Cardiac muscle cell (in vitro differentiated cells and primary cell): ENCODE results near the gene KAZN. TPM values are rescaled to one million over a fixed set of nuclear protein-coding genes. Genes with fewer than 3 reads are reported as not detected.

Experiments
- DNase-seq, 2 donors: peaks; one replicate each; pipeline versions ENCODE4 v3.0.0 to v3.0.0-alpha.2; 2010 to 2017; ENCODE audit warnings: low read depth in 1 of 2, low spot score in 1 of 2
- H3K27ac ChIP-seq: fragments of 200-600 bp; sonication (generic); 2 replicates; pipeline ENCODE4 v1.5.1; 2016
- H3K27me3 ChIP-seq: fragments of 200-600 bp; sonication (generic); 2 replicates; pipeline ENCODE4 v1.6.0; 2016; ENCODE audit warnings: control low read depth
- H3K36me3 ChIP-seq: fragments of 200-600 bp; sonication (generic); 2 replicates; pipeline ENCODE4 v1.5.1; 2016; ENCODE audit warnings: control low read depth
- H3K4me1 ChIP-seq: fragments of 200-600 bp; sonication (generic); 2 replicates; pipeline ENCODE4 v1.8.1; 2017; ENCODE audit warnings: low read depth, mild to moderate bottlenecking, mixed run types
- H3K4me3 ChIP-seq: fragments of 200-600 bp; sonication (generic); 2 replicates; pipeline ENCODE4 v1.5.1; 2016; ENCODE audit warnings: mild to moderate bottlenecking
- H3K9me3 ChIP-seq: fragments of 200-600 bp; sonication (generic); 2 replicates; pipeline ENCODE4 v1.5.1; 2017; ENCODE audit warnings: low read depth, mild to moderate bottlenecking, control low read depth
- polyA plus RNA-seq: library from polyadenylated mRNA; unstranded; fragments of >200 nt; fragmentation: Nextera tagmentation; extraction: Ambion mirVana; gene quantifications from 2 replicates; pipeline ENCODE4 v1.2.1, GENCODE V29; 2016
- total RNA-seq: library from RNA; depleted of rRNA; stranded (reverse); fragments of >200 nt; gene quantifications from 2 replicates; pipeline ENCODE4 v1.2.3, GENCODE V29; 2016
- TF ChIP-seq, protein P1 (sequence below): IDR thresholded peaks from 2 replicates; pipeline ENCODE4 v1.5.1; 2012; ENCODE audit warnings: low read depth, mild to moderate bottlenecking, low read length

KAZN gene
- total and polyA plus RNA-seq, 2 experiments from 2014 or later, result 17.5 to 26.9 TPM

DNA sequence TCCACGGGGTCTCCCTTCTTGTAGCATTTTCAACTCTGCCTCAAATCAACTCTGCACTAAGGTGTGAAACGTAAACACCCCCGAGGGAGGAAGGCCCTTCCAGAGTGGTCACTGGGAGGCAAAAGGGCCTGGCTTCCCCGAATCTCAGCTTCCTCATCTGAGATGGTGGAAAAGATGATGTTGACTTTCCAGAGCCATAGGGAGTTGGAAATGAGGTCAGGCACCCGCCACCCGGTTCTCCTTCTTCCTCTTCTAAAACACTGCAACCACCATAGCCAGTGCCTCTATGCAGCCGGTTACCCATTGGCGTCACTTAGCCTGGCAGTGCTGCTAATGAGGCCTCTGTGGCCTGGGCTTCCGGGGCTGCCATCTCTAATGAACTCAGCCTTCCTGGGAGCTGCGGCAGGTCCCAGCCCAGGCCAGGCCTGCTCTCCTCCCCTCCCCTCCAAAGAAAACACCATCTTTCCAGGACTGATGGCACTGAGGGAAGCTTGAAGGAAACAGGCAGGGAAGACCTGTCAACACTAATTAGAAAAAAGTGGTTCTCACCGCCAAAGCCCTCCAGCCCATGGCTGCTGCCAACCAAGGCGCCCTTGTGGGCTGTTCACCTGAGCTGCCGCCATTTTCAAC, 175.0 kb downstream of the KAZN start:
- no peaks in the 10 kb centered on the region for H3K36me3 ChIP-seq
- H3K9me3 ChIP-seq, result no peaks in the 10 kb centered on the region
- TF ChIP-seq, protein P1, sequence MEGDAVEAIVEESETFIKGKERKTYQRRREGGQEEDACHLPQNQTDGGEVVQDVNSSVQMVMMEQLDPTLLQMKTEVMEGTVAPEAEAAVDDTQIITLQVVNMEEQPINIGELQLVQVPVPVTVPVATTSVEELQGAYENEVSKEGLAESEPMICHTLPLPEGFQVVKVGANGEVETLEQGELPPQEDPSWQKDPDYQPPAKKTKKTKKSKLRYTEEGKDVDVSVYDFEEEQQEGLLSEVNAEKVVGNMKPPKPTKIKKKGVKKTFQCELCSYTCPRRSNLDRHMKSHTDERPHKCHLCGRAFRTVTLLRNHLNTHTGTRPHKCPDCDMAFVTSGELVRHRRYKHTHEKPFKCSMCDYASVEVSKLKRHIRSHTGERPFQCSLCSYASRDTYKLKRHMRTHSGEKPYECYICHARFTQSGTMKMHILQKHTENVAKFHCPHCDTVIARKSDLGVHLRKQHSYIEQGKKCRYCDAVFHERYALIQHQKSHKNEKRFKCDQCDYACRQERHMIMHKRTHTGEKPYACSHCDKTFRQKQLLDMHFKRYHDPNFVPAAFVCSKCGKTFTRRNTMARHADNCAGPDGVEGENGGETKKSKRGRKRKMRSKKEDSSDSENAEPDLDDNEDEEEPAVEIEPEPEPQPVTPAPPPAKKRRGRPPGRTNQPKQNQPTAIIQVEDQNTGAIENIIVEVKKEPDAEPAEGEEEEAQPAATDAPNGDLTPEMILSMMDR, result no peak
- H3K27me3 ChIP-seq, result no peaks in the 10 kb centered on the region
- peaks cover 5% of the 10 kb centered on the region for H3K4me1 ChIP-seq
- H3K27ac ChIP-seq, result no peak overlapping the region
- no peak overlapping the region for H3K4me3 ChIP-seq
- no peak for DNase-seq

DNA sequence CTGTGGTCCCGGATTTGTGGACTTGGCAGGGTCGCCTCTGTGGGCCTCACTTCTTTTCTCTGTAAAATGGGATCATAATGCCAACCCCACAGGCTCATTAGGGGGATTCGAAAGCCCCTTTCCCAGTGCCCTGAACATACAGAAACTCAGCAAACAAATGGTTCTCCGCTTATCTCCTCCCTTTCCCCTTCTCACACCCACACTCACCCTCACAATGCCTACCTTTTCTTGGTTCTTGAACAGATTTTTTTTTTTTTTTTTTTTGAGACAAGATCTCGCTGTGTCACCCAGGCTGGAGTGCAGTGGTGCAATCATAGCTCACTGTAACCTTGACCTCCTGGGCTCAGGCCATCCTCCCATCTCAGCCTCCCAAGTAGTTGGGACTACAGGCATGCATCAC, 175.7 kb downstream of the KAZN start:
- H3K4me1 ChIP-seq, result no peaks in the 10 kb centered on the region
- no peak overlapping the region for H3K4me3 ChIP-seq
- no peak overlapping the region for H3K27ac ChIP-seq
- H3K36me3 ChIP-seq, result no peaks in the 10 kb centered on the region
- TF ChIP-seq, protein P1, result no peak
- no peak for DNase-seq
- H3K27me3 ChIP-seq, result no peaks in the 10 kb centered on the region
- H3K9me3 ChIP-seq, result no peaks in the 10 kb centered on the region

DNA sequence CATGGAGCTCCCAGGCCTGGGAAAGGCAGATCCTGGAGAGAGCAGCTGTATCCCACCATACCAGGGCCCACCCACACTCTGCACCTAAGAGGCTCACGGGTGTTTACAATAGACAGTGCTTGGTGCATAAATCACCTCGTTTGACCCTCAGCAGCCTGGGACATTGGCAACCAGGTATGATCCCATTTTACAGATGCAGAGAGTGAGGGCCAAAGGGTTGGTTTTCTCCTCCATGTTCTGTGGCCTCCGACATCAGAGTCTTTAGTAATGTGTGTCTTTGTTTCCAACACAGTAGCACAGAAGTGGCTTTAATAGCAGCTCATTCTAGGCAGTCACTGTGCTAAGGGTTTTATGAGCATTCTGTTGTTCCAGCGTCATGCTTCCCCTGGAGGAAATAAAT, 176.5 kb downstream of the KAZN start:
- Histone ChIP-seq H3K36me3 (no peaks in the 10 kb centered on the region), H3K9me3 (no peaks in the 10 kb centered on the region), H3K27ac (no peak overlapping the region), H3K4me3 (no peak overlapping the region), H3K4me1 (no peaks in the 10 kb centered on the region), H3K27me3 (no peaks in the 10 kb centered on the region)
- TF ChIP-seq, protein P1, result no peak
- DNase-seq, result no peak

DNA sequence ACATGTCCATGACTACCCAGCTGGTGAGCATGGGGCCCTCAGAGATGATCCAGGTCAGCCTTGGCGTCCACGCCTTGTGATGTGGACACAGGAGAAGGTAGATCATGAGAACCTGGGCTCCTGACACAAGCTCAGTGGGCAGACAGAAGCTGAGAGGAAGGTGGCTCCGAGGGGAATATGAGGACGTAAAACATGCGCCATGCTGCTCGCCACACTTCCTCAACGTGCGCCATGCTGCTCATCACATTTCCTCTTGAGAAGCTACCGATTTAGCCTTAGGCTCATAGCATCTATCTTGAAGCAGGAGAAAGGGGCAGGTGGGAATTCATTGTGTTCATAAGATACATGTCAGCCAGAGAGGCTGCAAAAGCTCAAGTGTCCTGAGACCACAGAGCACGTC, 176.9 kb downstream of the KAZN start:
- Histone ChIP-seq H3K27ac (no peak overlapping the region), H3K9me3 (no peaks in the 10 kb centered on the region), H3K27me3 (no peaks in the 10 kb centered on the region), H3K36me3 (no peaks in the 10 kb centered on the region), H3K4me1 (no peaks in the 10 kb centered on the region), H3K4me3 (no peak overlapping the region)
- TF ChIP-seq, protein P1, result no peak
- no peak for DNase-seq

DNA sequence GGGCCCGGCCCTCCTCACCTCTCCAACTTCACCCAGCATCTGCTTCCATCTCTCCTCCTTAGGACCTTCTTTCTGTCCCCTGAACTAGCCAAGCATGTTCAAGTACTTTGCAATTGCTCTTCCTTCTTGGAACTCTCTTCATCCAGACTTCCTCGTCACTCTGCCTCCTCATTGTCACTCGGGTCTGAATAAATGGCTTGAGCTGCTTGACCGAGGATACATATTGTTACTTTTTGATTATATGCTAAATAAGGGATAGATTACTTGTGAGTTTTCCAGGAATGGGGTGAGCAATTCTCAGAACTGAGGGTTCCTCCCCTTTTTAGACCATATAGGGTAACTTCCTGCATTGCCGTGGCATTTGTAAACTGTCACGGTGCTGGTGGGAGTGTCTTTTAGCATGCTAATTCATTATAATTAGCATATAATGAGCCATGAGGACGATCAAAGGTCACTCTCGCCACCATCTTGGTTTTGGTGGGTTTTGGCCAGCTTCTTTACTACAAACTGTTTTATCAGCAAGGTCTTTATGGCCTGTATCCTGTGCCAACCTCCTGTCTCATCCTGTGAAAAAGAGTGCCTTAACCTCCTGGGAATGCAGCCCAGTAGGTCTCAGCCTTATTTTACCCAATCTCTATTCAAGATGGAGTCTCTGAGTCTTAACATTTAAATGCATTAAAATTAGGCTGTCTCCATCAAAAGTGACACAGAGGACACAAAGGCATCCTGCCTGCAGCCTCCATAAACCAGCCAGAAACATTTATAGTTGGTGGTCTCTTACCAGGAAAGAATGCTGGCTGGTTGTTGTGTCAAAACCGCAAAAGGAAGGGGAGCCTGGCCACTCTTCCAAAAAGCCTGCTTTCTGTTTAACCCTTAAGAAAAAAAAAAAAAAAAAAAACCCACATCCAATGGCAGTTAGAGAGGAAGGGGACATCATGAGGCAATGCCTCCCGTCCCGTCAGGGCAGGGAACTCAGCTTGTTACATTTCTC, 179.3 kb downstream of the KAZN start:
- Histone ChIP-seq H3K4me3 (no peak overlapping the region), H3K9me3 (no peaks in the 10 kb centered on the region), H3K27me3 (no peaks in the 10 kb centered on the region), H3K4me1 (peaks cover 4% of the 10 kb centered on the region), H3K27ac (no peak overlapping the region), H3K36me3 (no peaks in the 10 kb centered on the region)
- TF ChIP-seq, protein P1, result no peak
- no peak for DNase-seq
